Glutamatergic neuron (in vitro differentiated cells): ENCODE measurements around the gene IGFBP5. TPM values are rescaled to one million over a fixed set of nuclear protein-coding genes. Genes with fewer than 3 reads are reported as not detected.

Experiments
- DNase-seq: peaks from one replicate; pipeline ENCODE4 v3.0.0; 2022
- H3K27ac Mint-ChIP-seq: one replicate; pipeline ENCODE4 v1.8.0; 2020; ENCODE audit warnings: mild to moderate bottlenecking, mixed read lengths, inconsistent platforms; ENCODE audit not compliant: unreplicated experiment
- H3K27me3 Mint-ChIP-seq: one replicate; pipeline ENCODE4 v1.8.0; 2020; ENCODE audit warnings: mild to moderate bottlenecking, moderate library complexity, mixed read lengths, inconsistent platforms; ENCODE audit not compliant: unreplicated experiment
- H3K36me3 Mint-ChIP-seq: one replicate; pipeline ENCODE4 v1.8.0; 2020; ENCODE audit warnings: mild to moderate bottlenecking, mixed read lengths, inconsistent platforms; ENCODE audit not compliant: unreplicated experiment
- H3K4me1 Mint-ChIP-seq: one replicate; pipeline ENCODE4 v1.8.0; 2020; ENCODE audit warnings: mild to moderate bottlenecking, low read depth, mixed read lengths, inconsistent platforms; ENCODE audit not compliant: unreplicated experiment
- H3K4me3 Mint-ChIP-seq: one replicate; pipeline ENCODE4 v1.8.0; 2020; ENCODE audit warnings: mild to moderate bottlenecking, mixed read lengths, inconsistent platforms; ENCODE audit not compliant: unreplicated experiment
- H3K9me3 Mint-ChIP-seq: one replicate; pipeline ENCODE4 v1.8.0; 2020; ENCODE audit warnings: mild to moderate bottlenecking, moderate library complexity, mixed read lengths, inconsistent platforms; ENCODE audit not compliant: unreplicated experiment
- long read RNA-seq: library from polyadenylated mRNA; unstranded; transcript quantifications from one replicate; pipeline ENCODE4 v2.0.0, GENCODE V29; 2020; ENCODE audit not compliant: unreplicated experiment
- total RNA-seq: library from RNA; stranded (reverse); fragmentation: NEBNext Ultra II Directional; extraction: Animal tissue kit (Norgen Biotek cat#: 25700); gene quantifications from one replicate; pipeline ENCODE4 v1.2.1, GENCODE V29; 2021; ENCODE audit not compliant: unreplicated experiment
- TF ChIP-seq, protein P1 (sequence below): fragments of 200-600 bp; sonication (generic); IDR thresholded peaks from one replicate; pipeline ENCODE4 v1.5.0; 2021; ENCODE audit not compliant: partially characterized antibody, unreplicated experiment

IGFBP5 gene, protein sequence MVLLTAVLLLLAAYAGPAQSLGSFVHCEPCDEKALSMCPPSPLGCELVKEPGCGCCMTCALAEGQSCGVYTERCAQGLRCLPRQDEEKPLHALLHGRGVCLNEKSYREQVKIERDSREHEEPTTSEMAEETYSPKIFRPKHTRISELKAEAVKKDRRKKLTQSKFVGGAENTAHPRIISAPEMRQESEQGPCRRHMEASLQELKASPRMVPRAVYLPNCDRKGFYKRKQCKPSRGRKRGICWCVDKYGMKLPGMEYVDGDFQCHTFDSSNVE
- 0.51 TPM for total RNA-seq
- long read RNA-seq: 0 reads

DNA sequence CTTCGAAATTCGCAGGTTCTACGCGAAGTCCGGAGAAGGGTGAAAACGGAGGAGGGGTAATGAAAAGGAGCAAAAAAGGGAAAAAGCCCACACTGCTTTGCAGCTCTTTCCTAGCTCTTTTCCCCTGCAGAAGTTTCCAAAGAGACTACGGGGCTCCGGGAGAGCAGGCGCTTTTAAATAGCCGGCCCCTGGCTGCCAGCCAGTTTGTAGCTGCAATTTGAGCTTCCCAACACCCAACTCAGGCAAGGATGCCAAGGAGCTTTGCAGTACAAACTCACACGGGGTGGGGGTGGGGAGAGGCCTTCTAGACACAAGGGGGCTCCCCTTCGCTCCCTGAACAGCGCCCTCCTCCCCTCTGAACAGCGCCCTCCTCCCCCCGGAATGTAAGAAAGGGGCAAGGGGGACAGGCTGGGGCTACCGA, at the start of gene IGFBP5:
IGFBP5 (minus strand) TSS at position 149 of the 421 bp plus-strand sequence. CDS start 774 bp downstream, outside the sequence.
- Mint-ChIP-seq H3K27me3 (peaks cover 10% of the 10 kb centered on the region), H3K36me3 (no peaks in the 10 kb centered on the region), H3K27ac (no peak within 1 kb of the TSS), H3K4me3 (peak within 1 kb of the TSS; percentile 96), H3K4me1 (peaks cover 22% of the 10 kb centered on the region), H3K9me3 (peaks cover 2% of the 10 kb centered on the region)
- DNase-seq: peak; percentile 22
- TF ChIP-seq, protein P1, sequence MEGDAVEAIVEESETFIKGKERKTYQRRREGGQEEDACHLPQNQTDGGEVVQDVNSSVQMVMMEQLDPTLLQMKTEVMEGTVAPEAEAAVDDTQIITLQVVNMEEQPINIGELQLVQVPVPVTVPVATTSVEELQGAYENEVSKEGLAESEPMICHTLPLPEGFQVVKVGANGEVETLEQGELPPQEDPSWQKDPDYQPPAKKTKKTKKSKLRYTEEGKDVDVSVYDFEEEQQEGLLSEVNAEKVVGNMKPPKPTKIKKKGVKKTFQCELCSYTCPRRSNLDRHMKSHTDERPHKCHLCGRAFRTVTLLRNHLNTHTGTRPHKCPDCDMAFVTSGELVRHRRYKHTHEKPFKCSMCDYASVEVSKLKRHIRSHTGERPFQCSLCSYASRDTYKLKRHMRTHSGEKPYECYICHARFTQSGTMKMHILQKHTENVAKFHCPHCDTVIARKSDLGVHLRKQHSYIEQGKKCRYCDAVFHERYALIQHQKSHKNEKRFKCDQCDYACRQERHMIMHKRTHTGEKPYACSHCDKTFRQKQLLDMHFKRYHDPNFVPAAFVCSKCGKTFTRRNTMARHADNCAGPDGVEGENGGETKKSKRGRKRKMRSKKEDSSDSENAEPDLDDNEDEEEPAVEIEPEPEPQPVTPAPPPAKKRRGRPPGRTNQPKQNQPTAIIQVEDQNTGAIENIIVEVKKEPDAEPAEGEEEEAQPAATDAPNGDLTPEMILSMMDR: no peak

DNA sequence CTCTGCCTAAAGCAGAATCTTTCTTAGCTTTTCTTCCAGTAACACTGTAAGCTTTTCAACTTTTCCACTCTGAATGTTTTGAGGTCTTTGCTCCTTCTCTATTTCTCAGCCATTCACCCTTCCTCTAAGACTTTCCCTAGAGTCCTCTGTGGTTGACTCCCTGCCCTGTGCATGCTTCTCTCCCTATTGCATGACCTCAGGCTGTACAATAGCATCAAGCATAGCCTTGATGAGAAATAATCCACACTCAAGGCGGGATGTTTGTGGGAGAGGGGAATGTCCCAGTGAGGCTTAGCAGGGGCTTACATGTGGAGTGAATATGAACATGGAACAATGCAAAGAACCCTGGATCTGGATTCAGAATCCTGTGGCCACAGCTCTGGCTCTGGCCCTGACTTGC, 48.4 kb upstream of the IGFBP5 start:
- H3K9me3 Mint-ChIP-seq: peaks cover 3% of the 10 kb centered on the region
- peaks cover 10% of the 10 kb centered on the region for H3K36me3 Mint-ChIP-seq
- no peaks in the 10 kb centered on the region for H3K4me1 Mint-ChIP-seq
- peaks cover 2% of the 10 kb centered on the region for H3K27me3 Mint-ChIP-seq
- TF ChIP-seq, protein P1: no peak
- DNase-seq: no peak
- H3K27ac Mint-ChIP-seq: no peak overlapping the region
- no peak overlapping the region for H3K4me3 Mint-ChIP-seq

DNA sequence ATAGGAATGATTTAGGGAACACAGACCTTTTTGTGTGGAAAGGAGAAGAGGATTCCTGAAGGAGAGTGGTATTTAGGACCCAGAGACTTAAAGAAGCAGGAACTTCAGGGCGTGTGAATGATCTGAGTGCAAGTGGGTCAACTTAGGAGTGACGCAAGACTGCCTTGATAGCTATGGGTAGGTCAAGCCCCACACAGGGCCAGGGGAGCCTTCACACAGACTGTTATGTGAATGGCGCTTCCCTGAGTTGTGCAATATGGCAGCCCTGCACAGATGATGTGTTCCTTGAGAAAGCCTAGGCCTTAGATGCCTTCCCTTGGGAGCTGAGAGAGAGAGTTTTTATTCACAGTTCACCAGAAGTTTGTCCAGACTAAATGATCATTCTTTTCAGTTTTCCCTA, 47.1 kb upstream of the IGFBP5 start:
- no peak for DNase-seq
- Mint-ChIP-seq H3K4me3 (no peak overlapping the region), H3K36me3 (no peaks in the 10 kb centered on the region), H3K27me3 (peaks cover 2% of the 10 kb centered on the region), H3K27ac (no peak overlapping the region), H3K9me3 (peaks cover 2% of the 10 kb centered on the region), H3K4me1 (no peaks in the 10 kb centered on the region)
- TF ChIP-seq, protein P1: no peak

DNA sequence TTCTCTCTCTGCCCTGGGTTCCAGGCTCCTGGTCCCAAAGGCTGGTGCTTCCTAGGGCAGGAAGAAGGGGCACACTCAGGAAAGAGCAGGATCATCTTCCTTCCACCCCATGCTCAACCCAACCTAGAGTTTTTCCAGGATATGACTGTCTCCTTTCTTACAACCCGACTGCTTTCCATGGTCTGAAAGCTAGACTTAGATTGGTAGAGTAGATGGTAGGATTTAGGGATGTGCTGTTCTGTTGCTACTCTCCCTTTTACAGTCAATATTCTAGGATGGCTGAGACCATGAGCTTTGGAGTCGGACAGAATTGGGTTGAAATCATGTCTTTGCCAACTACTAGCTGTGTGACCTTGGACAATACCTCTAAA, 45.9 kb upstream of the IGFBP5 start:
- Mint-ChIP-seq H3K36me3 (no peaks in the 10 kb centered on the region), H3K27me3 (peaks cover 2% of the 10 kb centered on the region), H3K4me1 (no peaks in the 10 kb centered on the region), H3K27ac (no peak overlapping the region), H3K9me3 (peaks cover 2% of the 10 kb centered on the region), H3K4me3 (no peak overlapping the region)
- TF ChIP-seq, protein P1: no peak
- DNase-seq: no peak

DNA sequence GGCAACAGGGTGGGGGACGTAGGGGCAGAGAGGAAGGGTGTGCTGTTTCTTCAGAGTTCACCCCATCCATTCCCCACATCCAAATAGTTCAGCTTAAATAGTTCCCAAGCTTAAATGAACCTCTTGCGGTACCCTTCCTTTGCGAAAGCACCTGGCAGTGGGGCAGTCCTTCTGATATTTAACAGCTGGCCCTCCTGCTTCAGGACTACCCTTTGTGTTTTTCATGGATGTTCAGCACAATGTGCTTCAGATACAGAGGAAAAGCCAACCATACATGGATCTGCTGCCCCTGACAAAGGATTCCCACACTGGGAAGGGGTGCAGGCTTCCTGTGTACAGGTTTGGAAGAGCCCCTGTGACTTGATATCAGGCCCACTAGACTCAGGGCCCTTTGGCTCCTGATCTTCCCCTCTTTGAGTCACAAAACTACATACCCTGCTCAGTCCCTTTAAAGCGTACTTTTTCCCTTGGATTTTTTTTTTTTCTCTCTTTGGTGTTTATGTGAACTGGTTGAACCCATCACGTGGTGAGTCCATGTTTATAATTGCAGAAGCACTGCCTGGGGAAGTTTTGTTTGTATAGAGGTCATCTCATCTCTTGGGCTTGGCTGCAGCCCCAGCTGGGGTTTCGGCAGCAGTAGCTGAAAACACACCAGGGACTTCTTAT, 45.3 kb upstream of the IGFBP5 start:
- peaks cover 2% of the 10 kb centered on the region for H3K27me3 Mint-ChIP-seq
- H3K9me3 Mint-ChIP-seq: peaks cover 2% of the 10 kb centered on the region
- TF ChIP-seq, protein P1: no peak
- no peak overlapping the region for H3K4me3 Mint-ChIP-seq
- H3K4me1 Mint-ChIP-seq: no peaks in the 10 kb centered on the region
- H3K36me3 Mint-ChIP-seq: no peaks in the 10 kb centered on the region
- no peak overlapping the region for H3K27ac Mint-ChIP-seq
- no peak for DNase-seq
